K562 (cell line): ENCODE results near the gene ATP8B4.

Experiments
- CAMTA2 ChIP-seq: fragments of 250-450 bp; sonication (Bioruptor Pico); conservative IDR thresholded peaks from 2 replicates; pipeline ENCODE4 v1.5.1; 2022
- CTCF ChIP-seq, 3 experiments: IDR thresholded peaks in 2 of 3; conservative IDR thresholded peaks in 1 of 3; 2 replicates each; pipeline ENCODE4 v1.5.1; 2011 to 2012; ENCODE audit warnings: low read length in 3 of 3, mild to moderate bottlenecking in 3 of 3, control low read depth in 2 of 3, improper control_type of control experiment in 1 of 3, inconsistent platforms in 1 of 3, low read depth in 1 of 3, mixed read lengths in 1 of 3, moderate library complexity in 1 of 3; ENCODE audit not compliant: insufficient read depth in 2 of 3
- FOXJ3 ChIP-seq: sonication (generic); formaldehyde crosslinking; IDR thresholded peaks from 2 replicates; pipeline ENCODE4 v1.4.0; 2020; ENCODE audit warnings: mild to moderate bottlenecking, missing genetic modification reagents
- HLTF ChIP-seq: fragments of 450-650 bp; IDR thresholded peaks from 2 replicates; pipeline ENCODE4 v1.6.1; 2016
- HNRNPK ChIP-seq: fragments of 200-400 bp; formaldehyde crosslinking; IDR thresholded peaks from one replicate; pipeline ENCODE4 v1.6.1; 2018; ENCODE audit warnings: mild to moderate bottlenecking, low read depth, low read length; ENCODE audit not compliant: poor library complexity, severe bottlenecking
- IRF9 ChIP-seq: fragments of 450-650 bp; IDR thresholded peaks from 2 replicates; pipeline ENCODE4 v1.6.1; 2016; ENCODE audit warnings: missing biosample characterization, missing genetic modification characterization
- MXI1 ChIP-seq: IDR thresholded peaks from 2 replicates; pipeline ENCODE4 v1.6.1; 2011; ENCODE audit warnings: low read depth, mild to moderate bottlenecking, improper control_type of control experiment, low read length
- NELFE ChIP-seq: IDR thresholded peaks from 2 replicates; pipeline ENCODE4 v1.6.1; 2011; ENCODE audit warnings: mild to moderate bottlenecking; ENCODE audit not compliant: insufficient read depth, insufficient read length
- POLR2A ChIP-seq: fragments of 450-650 bp; conservative IDR thresholded peaks from 2 replicates; pipeline ENCODE4 v1.6.1; 2016
- RBFOX2 ChIP-seq: fragments of 200-400 bp; formaldehyde crosslinking; IDR thresholded peaks from 2 replicates; pipeline ENCODE4 v1.6.1; 2017; ENCODE audit warnings: low read depth, mild to moderate bottlenecking, low read length, moderate library complexity
- SREBF2 ChIP-seq: sonication (generic); formaldehyde crosslinking; IDR thresholded peaks from 2 replicates; pipeline ENCODE4 v1.4.0; 2020; ENCODE audit warnings: mild to moderate bottlenecking, missing genetic modification reagents
- TRIM28 ChIP-seq: fragments of 450-650 bp; IDR thresholded peaks from 2 replicates; pipeline ENCODE4 v1.6.1; 2017
- ZBTB33 ChIP-seq: sonication (generic); formaldehyde crosslinking; IDR thresholded peaks from 2 replicates; pipeline ENCODE4 v1.8.1; 2023; ENCODE audit warnings: mild to moderate bottlenecking, missing genetic modification reagents
- ZSCAN29 ChIP-seq: fragments of 450-650 bp; IDR thresholded peaks from 2 replicates; pipeline ENCODE4 v1.6.1; 2017

GRCh38 chr15:49985463-49985862 is 133.6 kb downstream of the ATP8B4 start:
- TF ChIP-seq NELFE (no peak), IRF9 (tag) (no peak), TRIM28 (no peak), RBFOX2 (no peak), FOXJ3 (no peak), POLR2A (no peak), ZSCAN29 (no peak), CTCF (IDR thresholded peaks at IDR 0.05 in 2 of 3, conservative IDR thresholded peaks at IDR 0.05 in 1 of 3; ENCODE audit: insufficient read depth in 2 of 3, low read depth in 1 of 3, low read length in 3 of 3) (no peak), SREBF2 (CRISPR knock-in tag) (no peak), ZBTB33 (no peak), MXI1 (no peak), HNRNPK (no peak), HLTF (no peak), CAMTA2 (CRISPR knock-in tag) (no peak)
